Stomach (tissue), 9 donors: ENCODE results near the gene MEGF10. TPM values are rescaled to one million over a fixed set of nuclear protein-coding genes. Genes with fewer than 3 reads are reported as not detected.

Experiments
- DNase-seq, 2 donors: peaks; one replicate each; pipeline versions ENCODE4 v3.0.0 to v3.0.0-alpha.2; 2013 to 2019
- H3K27ac ChIP-seq, 5 donors: fragments of 200-600 bp in 4 of 5; sonication (generic) in 4 of 5; one replicate each; pipeline ENCODE4 v1.5.1; 2013 to 2019; ENCODE audit warnings: mild to moderate bottlenecking in 1 of 5, moderate library complexity in 1 of 5
- H3K27me3 ChIP-seq, 3 donors: fragments of 200-600 bp; sonication (generic); one replicate each; pipeline ENCODE4 v1.5.1; 2017 to 2019; ENCODE audit warnings: mixed run types in 1 of 3
- H3K36me3 ChIP-seq, 4 donors: fragments of 200-600 bp; sonication (generic); 1 replicate in 3 of 4; 2 replicates in 1 of 4; pipeline ENCODE4 v1.5.1; 2016 to 2019
- H3K4me1 ChIP-seq, 4 donors: fragments of 200-600 bp; sonication (generic); one replicate each; pipeline ENCODE4 v1.5.1; 2016 to 2019
- H3K4me3 ChIP-seq, 4 donors: fragments of 200-600 bp; sonication (generic) in 3 of 4; one replicate each; pipeline ENCODE4 v1.5.1; 2016 to 2019; ENCODE audit warnings: mild to moderate bottlenecking in 1 of 4
- H3K9me3 ChIP-seq, 4 donors: fragments of 200-600 bp; sonication (generic); one replicate each; pipeline ENCODE4 v1.5.1; 2016 to 2019
- EP300 ChIP-seq: sonication (generic); formaldehyde crosslinking; IDR thresholded peaks from one replicate; pipeline ENCODE4 v1.6.1; 2017; ENCODE audit warnings: antibody characterized with exemption
- POLR2A ChIP-seq, 4 donors: fragments of 450-650 bp; IDR thresholded peaks; one replicate each; pipeline ENCODE4 v1.6.1; 2016; ENCODE audit warnings: antibody characterized with exemption in 4 of 4, control low read depth in 2 of 4, mild to moderate bottlenecking in 1 of 4, moderate library complexity in 1 of 4
- POLR2AphosphoS5 ChIP-seq, 3 donors: sonication (generic); formaldehyde crosslinking; IDR thresholded peaks; one replicate each; pipeline ENCODE4 v1.6.1; 2016; ENCODE audit warnings: antibody characterized with exemption in 3 of 3
- WGBS, 5 donors: extraction: QIAGEN DNeasy Blood & Tissue Kit in 3 of 5; methylation state at CpG; one replicate each; pipeline versions ENCODE4 v1.1.5 to v1.1.7; 2013 to 2018; 5-methylcytosine and 5-hydroxymethylcytosine counted together
- intact Hi-C: fragments of 100-400 bp; cut with DNase I; formaldehyde crosslinking; loops from one replicate; pipeline ENCODE4 v1.15.1; 2023; ENCODE audit warnings: low total_unique reads
- polyA plus RNA-seq, 3 donors: library from polyadenylated mRNA; stranded (reverse); fragments of 200-250 nt; gene quantifications; one replicate each; pipeline ENCODE4 v1.2.3, GENCODE V29; 2013
- total RNA-seq, 5 donors: library from RNA; depleted of rRNA; stranded (reverse); fragments of >200 nt; gene quantifications; one replicate each; pipeline versions ENCODE4 v1.1.0 to v1.2.3, GENCODE V29; 2014 to 2016
- TF ChIP-seq, protein P1 (sequence below), 7 experiments: fragments of 450-650 bp in 4 of 7; fragments of 200-600 bp in 3 of 7; sonication (generic) in 3 of 7; IDR thresholded peaks; one replicate each; pipeline ENCODE4 v1.5.1; 2016 to 2019; ENCODE audit warnings: antibody characterized with exemption in 7 of 7, control low read depth in 2 of 7, mild to moderate bottlenecking in 1 of 7
- donor health status: healthy with polysubstance abuse.
- donor health status: Bipolar disorder and iron deficiency.
- donor health status: healthy.

MEGF10 gene
- total and polyA plus RNA-seq, 8 donors = under 0.01 to 2.0 (median 0.05) TPM; not detected in 5

DNA sequence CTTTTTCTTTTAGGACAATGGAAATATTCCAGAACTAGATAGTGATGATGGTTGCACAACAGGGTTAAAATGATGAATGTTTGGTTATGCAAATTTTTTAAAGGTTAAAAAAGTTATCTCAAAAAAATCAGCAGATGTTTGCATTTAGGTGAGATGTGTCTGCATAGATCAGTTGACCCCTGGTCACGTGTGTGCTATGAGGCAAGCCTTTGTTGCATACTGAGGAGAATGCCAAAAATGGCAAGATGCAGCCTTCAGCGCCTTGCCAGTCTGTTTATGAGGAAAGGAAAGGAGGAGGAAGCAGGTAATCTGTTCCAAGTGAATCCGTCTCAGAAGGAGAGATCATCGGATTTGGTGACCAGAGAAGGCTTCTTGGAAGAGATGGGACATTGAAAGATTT, 11.9 kb downstream of the MEGF10 start:
- DNase-seq = no peak
- TF ChIP-seq, protein P1, sequence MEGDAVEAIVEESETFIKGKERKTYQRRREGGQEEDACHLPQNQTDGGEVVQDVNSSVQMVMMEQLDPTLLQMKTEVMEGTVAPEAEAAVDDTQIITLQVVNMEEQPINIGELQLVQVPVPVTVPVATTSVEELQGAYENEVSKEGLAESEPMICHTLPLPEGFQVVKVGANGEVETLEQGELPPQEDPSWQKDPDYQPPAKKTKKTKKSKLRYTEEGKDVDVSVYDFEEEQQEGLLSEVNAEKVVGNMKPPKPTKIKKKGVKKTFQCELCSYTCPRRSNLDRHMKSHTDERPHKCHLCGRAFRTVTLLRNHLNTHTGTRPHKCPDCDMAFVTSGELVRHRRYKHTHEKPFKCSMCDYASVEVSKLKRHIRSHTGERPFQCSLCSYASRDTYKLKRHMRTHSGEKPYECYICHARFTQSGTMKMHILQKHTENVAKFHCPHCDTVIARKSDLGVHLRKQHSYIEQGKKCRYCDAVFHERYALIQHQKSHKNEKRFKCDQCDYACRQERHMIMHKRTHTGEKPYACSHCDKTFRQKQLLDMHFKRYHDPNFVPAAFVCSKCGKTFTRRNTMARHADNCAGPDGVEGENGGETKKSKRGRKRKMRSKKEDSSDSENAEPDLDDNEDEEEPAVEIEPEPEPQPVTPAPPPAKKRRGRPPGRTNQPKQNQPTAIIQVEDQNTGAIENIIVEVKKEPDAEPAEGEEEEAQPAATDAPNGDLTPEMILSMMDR (IDR thresholded peaks at IDR 0.05) = no peak
- TF ChIP-seq POLR2A (IDR thresholded peaks at IDR 0.05) (no peak), POLR2AphosphoS5 (IDR thresholded peaks at IDR 0.05) (no peak), EP300 (no peak)
- intact Hi-C loops = no loop called here

DNA sequence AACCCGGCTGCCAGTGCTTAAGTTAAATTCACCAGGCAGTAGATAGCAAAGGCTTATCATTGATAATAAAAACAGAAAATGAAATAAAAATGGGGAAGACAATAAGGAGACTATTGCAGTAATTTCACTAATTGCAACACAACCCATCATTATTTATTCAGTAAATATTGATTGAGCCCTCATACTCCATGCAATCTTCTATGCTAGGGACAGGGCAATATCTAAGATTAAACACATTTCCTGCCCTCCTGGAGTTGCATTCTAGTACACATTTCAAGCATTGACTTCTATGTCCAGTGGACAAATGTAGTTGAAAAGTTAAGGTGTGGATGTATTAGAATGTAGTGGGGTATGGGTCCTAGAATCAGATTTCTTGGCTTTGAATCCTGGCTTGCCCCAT, 12.8 kb downstream of the MEGF10 start:
- Histone ChIP-seq H3K4me1 (no peaks in the 10 kb centered on the region), H3K27me3 (no peaks in the 10 kb centered on the region), H3K36me3 (no peaks in the 10 kb centered on the region), H3K4me3 (no peak overlapping the region), H3K9me3 (no peaks in the 10 kb centered on the region), H3K27ac (no peak overlapping the region)
- DNase-seq = no peak
- TF ChIP-seq EP300 (no peak), POLR2A (IDR thresholded peaks at IDR 0.05) (no peak), POLR2AphosphoS5 (IDR thresholded peaks at IDR 0.05) (no peak)
- TF ChIP-seq, protein P1 (IDR thresholded peaks at IDR 0.05) = no peak
- 38 to 85% (median 71%) methylated on average over 1 of the region's 1 CpG for WGBS, 5 donors
- intact Hi-C loops = no loop called here

More for the DNA sequence above, 11.9 kb downstream of the MEGF10 start:
- no peak overlapping the region for H3K4me3 ChIP-seq
- H3K9me3 ChIP-seq = no peaks in the 10 kb centered on the region
- no peaks in the 10 kb centered on the region for H3K4me1 ChIP-seq
- no peaks in the 10 kb centered on the region for H3K27me3 ChIP-seq
- H3K36me3 ChIP-seq = no peaks in the 10 kb centered on the region
- no peak overlapping the region for H3K27ac ChIP-seq
- 72 to 84% (median 77%) methylated on average over 4 of the region's 4 CpGs for WGBS, 5 donors

DNA sequence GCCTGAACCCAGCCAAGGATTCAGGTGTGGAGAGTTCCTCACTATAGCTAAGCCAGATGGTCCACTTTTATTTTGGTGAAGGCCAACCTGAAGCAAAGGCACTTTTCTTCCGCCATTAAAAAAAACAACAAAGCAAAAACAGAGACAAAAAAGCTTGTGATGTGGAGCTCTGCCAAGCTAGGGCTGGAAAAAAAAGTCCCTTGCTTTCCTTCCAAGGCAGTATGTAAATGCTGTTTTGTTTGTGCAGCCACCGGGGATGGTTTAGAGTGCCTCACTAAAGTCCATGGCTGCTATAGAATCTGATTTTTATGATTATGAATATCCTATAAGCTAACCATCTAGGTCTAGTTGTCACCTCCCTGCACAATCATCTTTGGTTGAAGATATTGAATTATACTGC, 14.9 kb downstream of the MEGF10 start:
- intact Hi-C loops = no loop called here
- TF ChIP-seq POLR2A (IDR thresholded peaks at IDR 0.05) (no peak), EP300 (no peak), POLR2AphosphoS5 (IDR thresholded peaks at IDR 0.05) (no peak)
- TF ChIP-seq, protein P1 (IDR thresholded peaks at IDR 0.05) = no peak
- H3K27ac ChIP-seq = no peak overlapping the region
- DNase-seq = peak in 1 of 2 donors; percentile 16
- H3K27me3 ChIP-seq = no peaks in the 10 kb centered on the region
- WGBS, 5 donors = 12 to 45% (median 28%) methylated on average over 2 of the region's 2 CpGs
- H3K36me3 ChIP-seq = no peaks in the 10 kb centered on the region
- no peaks in the 10 kb centered on the region for H3K4me1 ChIP-seq
- no peaks in the 10 kb centered on the region for H3K9me3 ChIP-seq
- no peak overlapping the region for H3K4me3 ChIP-seq

DNA sequence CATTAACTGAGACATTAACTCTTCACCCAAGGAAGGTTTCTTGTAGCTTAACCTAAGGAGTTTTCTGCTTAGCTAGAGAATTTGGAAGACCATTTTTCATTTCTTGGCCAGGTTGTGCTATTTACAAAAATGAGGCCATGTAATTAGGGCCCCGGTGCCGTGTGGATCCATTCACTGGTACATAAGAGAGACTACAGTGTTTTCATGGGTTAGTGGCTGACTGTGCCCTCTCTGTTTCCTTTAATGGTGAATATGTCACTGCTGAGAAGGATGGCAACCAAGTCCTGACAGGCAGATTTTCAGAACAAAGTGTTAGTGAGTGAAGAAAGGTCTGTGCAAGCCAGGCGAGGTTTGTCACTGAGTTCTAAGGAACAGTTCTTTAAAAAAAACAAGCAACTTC, 15.4 kb downstream of the MEGF10 start:
- H3K4me1 ChIP-seq = no peaks in the 10 kb centered on the region
- TF ChIP-seq POLR2AphosphoS5 (IDR thresholded peaks at IDR 0.05) = no peak
- no peak for TF ChIP-seq EP300
- TF ChIP-seq POLR2A (IDR thresholded peaks at IDR 0.05) = no peak
- TF ChIP-seq, protein P1 (IDR thresholded peaks at IDR 0.05) = no peak
- DNase-seq = no peak
- no peaks in the 10 kb centered on the region for H3K27me3 ChIP-seq
- no peak overlapping the region for H3K27ac ChIP-seq
- no peaks in the 10 kb centered on the region for H3K9me3 ChIP-seq
- no peaks in the 10 kb centered on the region for H3K36me3 ChIP-seq
- intact Hi-C loops = no loop called here
- H3K4me3 ChIP-seq = no peak overlapping the region
- 74 to 82% (median 79%) methylated on average over 3 of the region's 3 CpGs for WGBS, 5 donors
